NCI-H2107 (cell line): ENCODE measurements around the gene NR2C2AP.
"Not testable (repeated sequence)": the region's sequence is repeated elsewhere in the genome, so short reads cannot be mapped to it uniquely, and the experiment has no call there.

Experiments
- DNase-seq: peaks from one replicate; lab custom pipeline; 2025; lab: John Stamatoyannopoulos, UW

NR2C2AP gene, protein sequence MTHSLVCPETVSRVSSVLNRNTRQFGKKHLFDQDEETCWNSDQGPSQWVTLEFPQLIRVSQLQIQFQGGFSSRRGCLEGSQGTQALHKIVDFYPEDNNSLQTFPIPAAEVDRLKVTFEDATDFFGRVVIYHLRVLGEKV

GRCh38 chr19:19203012-19203856 lies at the start of gene NR2C2AP:
TSS of gene NR2C2AP (minus strand) at chr19:19203414. CDS start at chr19:19203060, 354 bp downstream.
- DNase-seq: no peak

- DNase-seq: no peak
These were observed 47.1 kb upstream of the NR2C2AP start for GRCh38 chr19:19250196-19250801.

DNA sequence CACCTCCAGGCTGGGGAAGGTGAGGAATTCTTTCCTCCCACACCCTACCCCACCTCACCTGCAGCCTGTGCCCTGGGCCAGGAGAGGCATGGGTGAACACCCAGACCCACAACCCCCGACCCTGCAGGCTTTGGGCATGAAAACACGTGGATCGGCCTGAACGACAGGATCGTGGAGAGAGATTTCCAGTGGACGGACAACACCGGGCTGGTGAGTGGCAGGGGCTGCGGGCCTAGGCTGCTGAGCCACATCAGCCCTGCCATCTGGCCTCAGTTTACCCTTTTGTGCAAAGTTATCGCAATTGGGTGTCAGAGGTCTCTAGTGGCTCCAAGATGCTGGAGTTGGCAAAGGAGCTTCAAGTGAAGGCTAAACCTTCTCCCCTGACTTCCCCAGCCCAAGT lies 37.3 kb upstream of the NR2C2AP start:
- DNase-seq: no peak

DNA sequence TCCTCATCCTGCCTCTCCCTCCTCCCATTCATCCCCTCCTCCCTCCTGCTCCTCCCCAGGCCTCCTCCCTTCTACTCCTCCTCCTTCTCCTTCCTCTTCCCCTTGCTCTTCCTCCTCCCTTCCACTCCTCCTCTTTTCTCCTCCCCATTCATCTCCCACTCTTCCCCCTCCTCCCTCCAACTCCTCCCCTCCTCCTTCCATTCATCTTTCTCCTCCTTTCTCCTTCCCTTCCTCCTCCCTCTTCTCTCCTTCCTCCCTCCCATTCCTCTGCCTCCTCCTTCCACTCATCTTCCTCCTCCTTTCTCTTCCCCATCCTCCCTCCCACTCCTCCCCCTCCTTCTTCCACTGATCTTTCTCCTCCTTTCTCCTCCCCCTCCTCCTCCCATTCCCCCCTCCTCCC lies 36.5 kb upstream of the NR2C2AP start:
- DNase-seq: no peak

- DNase-seq: no peak
These were observed 35.1 kb upstream of the NR2C2AP start for GRCh38 chr19:19238126-19238894.

DNA sequence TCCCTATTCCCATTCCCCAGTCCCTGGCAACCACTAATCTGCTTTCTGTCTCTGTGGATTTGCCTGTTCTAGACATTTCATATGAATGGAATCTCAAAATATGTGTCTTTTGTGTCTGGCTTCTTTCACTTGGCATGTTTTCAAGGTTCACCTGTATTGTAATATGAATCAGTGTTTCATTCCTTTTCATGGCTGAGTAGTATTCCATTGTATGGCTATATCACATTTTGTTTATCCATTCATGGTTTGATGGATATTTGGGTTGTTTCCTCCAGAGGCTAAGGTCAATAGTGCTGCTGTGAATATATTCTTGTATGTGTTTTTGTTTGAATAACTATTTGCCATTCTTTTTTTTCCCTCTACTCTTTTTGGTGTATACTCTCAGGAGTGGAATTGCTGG lies 33.0 kb upstream of the NR2C2AP start:
- DNase-seq: no peak

DNA sequence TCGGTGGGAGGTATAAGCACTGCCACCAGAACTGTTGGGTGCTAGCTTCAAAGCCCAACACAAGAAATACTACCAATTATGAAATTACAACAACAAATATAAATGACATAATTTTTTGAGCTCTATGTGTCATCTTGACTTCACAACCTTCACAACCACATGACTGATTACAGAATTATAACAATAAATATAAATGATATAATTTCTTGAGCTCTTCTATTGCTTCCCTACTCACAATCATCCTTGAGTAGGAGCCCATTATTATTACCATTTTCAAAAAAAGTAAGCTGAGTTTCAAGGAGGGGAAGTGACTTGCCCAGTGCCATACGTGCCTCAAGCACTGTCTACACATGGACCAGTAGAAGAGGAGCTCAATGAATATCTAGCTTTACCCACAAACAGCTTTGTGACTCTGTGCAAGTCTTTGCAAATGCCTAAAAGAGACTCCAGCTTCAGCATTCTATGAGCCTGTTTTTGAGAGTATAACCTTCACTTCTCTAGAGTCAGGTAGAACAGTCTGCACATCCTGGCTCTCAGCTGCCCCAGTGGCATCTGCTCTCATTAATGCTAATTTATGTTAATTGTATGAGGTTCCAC lies 31.1 kb upstream of the NR2C2AP start:
- no peak for DNase-seq

DNA sequence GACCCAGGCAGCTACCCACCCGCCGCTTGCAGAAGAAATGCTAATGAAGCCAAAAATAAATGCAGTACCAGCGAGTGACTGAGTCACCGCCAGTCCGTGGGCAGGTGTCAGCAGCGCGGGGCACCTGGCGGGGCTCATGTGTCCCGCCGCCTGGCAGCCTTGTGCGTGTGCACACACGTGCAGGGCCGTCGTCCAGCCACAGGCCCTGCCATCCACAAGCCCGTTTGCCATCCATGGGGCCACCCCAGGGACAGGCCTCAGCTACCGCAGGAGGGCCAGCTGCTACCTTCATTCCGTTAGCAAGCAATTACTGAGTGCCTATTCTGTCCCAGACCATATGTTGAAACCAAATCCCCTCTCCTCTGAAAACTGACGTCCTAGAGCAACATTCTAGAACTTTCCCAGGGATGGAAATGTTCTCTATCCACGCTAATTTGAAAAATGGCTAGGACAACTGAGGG lies 29.1 kb upstream of the NR2C2AP start:
- DNase-seq: no peak

DNA sequence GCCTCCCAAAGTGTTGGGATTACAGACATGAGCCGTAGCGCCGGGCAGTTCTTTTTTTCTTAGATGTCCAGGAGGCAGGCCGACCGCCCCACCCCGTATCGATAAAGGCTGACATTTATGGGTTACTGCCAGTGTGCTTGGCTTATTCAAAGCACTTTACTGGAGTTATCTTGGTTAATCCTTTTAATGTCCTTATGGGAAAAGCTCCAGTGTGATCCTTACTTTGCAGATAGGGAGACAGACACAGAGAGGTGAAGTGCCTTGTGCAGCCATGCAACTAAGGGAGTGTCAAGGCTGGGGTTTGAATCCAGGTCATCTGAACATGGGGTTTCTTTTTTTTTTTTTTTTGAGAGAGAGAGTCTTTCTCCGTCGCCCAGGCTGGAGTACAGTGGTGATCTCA lies 27.8 kb upstream of the NR2C2AP start:
- DNase-seq: no peak

DNA sequence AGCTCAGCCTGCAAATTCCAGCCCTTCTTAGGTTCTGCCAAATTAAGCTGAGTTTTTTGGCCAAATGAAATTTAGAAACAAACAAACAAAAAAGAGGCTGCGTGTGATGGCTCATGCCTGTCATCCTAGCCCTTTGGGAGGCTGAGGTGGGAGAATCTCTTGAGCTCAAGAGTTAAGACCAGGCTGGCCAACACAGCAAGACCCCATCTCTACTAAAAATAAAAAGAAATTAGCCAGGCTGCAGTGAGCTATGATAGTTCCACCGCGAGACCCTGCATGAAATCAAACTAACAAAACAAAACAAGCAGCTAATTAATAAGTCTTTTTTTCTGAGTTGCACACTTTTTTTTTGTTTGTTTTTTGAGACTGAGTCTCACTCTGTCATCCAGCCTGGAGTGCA lies 26.5 kb upstream of the NR2C2AP start:
- no peak for DNase-seq

DNA sequence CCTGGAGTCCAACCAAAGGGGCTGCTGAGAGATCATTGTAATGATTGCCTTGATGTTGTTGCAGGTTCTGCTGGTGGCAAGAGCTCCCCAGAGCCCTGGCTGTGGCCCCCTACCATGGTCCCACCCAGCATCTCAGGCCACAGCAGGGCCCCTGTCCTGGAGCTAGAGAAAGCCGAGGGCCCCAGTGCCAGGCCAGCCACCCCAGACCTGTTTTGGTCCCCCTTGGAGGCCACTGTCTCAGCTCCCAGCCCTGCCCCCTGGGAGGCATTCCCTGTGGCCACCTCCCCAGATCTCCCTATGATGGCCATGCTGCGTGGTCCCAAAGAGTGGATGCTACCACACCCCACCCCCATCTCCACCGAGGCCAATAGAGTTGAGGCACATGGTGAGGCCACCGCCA lies 24.0 kb upstream of the NR2C2AP start:
- no peak for DNase-seq

- no peak for DNase-seq
These were observed 23.4 kb upstream of the NR2C2AP start for GRCh38 chr19:19226663-19227062.

DNA sequence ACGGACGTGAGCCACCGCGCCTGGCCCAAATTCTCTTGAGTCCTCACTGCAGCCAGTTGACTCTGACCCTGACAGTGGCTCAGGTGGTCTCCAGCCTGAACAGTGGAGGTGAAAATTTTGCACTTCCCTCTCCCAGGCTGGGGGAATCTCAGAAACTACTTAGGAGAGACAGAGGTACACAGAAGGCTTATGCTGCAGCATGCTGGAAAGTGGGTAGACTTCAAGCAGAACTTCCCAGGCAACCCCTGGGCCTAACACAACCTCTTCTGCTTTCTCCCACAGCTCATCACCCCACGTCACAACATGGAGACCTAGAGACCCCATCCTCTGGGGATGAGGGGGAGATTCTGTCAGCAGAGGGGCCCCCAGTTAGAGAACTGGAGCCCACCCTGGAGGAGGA lies 23.0 kb upstream of the NR2C2AP start:
- DNase-seq: no peak

- DNase-seq: peak; percentile 65
These were observed 21.8 kb upstream of the NR2C2AP start for GRCh38 chr19:19224852-19225494.

- no peak for DNase-seq
These were observed 21.1 kb upstream of the NR2C2AP start for GRCh38 chr19:19224150-19224851.

- DNase-seq: no peak
These were observed 20.4 kb upstream of the NR2C2AP start for GRCh38 chr19:19223636-19224035.

DNA sequence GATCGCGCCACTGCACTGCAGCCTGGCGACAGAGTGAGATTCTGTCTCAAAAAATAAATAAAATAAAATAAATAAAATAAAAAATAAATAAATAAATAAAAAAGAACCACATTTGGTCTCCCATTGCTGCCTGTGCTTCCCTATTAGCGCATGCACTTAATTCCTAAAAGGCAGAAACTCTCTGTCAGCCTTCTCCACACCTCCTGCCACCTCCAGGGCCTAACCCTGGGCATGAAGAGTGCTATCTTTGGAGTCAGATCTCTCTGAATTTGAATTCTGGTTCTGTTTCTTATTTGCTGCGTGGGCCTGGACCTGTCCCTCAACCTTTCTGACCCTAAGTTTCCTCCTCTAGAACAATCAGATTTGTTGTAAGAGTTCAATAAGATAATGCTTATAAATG lies 19.8 kb upstream of the NR2C2AP start:
- no peak for DNase-seq

GRCh38 chr19:19221000-19221399 lies 17.8 kb upstream of the NR2C2AP start:
- DNase-seq: not testable (repeated sequence)

- DNase-seq: no peak
These were observed 15.7 kb upstream of the NR2C2AP start for GRCh38 chr19:19218911-19219310.

GRCh38 chr19:19217099-19217498 lies 13.9 kb upstream of the NR2C2AP start:
- DNase-seq: no peak

GRCh38 chr19:19215792-19216191 lies 12.6 kb upstream of the NR2C2AP start:
- no peak for DNase-seq
